ENCODE measurements around the gene NOS1AP.

NOS1AP gene

DNA sequence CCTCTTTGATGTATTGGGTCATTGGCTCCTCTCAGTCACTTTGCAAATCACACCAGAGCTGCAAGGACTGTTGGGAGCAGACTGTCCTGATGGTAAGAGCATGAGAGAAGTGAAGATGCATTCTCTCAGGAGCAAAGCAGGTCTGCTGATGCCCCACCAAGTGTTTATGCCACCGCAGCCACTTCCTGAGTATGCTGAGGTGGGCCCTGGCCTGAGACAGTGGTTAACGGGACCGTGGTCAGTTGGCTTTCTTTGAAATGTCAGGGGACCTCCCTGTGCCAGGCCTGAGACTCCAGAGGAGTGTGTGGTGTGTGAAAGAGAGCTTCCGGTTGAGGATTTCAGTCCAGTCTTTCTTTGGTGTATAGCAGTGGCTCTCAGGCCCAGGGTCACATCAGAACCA, 227.7 kb downstream of the NOS1AP start:
- H3K4me3 ChIP-seq (ENCODE audit: low read depth, low read length): no peak overlapping the region
- TF ChIP-seq POLR2A (IDR thresholded peaks at IDR 0.05; ENCODE audit: extremely low read depth, insufficient read length) (no peak), MYC (IDR thresholded peaks at IDR 0.05; ENCODE audit: low read depth, low read length) (no peak)
- TF ChIP-seq, protein P1, sequence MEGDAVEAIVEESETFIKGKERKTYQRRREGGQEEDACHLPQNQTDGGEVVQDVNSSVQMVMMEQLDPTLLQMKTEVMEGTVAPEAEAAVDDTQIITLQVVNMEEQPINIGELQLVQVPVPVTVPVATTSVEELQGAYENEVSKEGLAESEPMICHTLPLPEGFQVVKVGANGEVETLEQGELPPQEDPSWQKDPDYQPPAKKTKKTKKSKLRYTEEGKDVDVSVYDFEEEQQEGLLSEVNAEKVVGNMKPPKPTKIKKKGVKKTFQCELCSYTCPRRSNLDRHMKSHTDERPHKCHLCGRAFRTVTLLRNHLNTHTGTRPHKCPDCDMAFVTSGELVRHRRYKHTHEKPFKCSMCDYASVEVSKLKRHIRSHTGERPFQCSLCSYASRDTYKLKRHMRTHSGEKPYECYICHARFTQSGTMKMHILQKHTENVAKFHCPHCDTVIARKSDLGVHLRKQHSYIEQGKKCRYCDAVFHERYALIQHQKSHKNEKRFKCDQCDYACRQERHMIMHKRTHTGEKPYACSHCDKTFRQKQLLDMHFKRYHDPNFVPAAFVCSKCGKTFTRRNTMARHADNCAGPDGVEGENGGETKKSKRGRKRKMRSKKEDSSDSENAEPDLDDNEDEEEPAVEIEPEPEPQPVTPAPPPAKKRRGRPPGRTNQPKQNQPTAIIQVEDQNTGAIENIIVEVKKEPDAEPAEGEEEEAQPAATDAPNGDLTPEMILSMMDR (IDR thresholded peaks at IDR 0.05; ENCODE audit: low read depth, low read length): no peak
- TF ChIP-seq, protein P2, sequence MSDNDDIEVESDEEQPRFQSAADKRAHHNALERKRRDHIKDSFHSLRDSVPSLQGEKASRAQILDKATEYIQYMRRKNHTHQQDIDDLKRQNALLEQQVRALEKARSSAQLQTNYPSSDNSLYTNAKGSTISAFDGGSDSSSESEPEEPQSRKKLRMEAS (IDR thresholded peaks at IDR 0.05; ENCODE audit: low read depth, low read length): no peak
- no peak for DNase-seq (ENCODE audit: low read depth)

DNA sequence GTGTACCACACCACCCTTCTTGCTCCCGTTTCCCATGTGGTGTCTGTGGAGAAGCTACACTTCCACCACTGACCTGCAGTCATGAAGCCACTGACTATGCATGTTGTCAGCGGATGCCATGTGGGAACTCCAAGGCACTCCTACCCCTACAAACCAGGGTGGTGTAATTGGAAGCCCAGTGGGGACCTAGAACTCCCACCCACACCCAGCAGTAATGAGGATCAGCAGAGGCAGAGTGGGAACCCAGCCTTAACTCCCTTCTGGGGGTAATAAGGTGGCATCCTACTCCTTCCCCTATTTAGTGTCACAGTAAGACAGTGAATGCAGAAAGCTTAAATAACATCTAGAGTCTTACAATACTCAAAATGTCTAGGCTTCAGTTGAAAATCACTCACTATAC, 228.8 kb downstream of the NOS1AP start:
- TF ChIP-seq, protein P1 (IDR thresholded peaks at IDR 0.05; ENCODE audit: low read depth, low read length): no peak
- TF ChIP-seq MYC (IDR thresholded peaks at IDR 0.05; ENCODE audit: low read depth, low read length): no peak
- TF ChIP-seq, protein P2 (IDR thresholded peaks at IDR 0.05; ENCODE audit: low read depth, low read length): no peak
- TF ChIP-seq POLR2A (IDR thresholded peaks at IDR 0.05; ENCODE audit: extremely low read depth, insufficient read length): no peak
- H3K4me3 ChIP-seq (ENCODE audit: low read depth, low read length): no peak overlapping the region
- no peak for DNase-seq (ENCODE audit: low read depth)

DNA sequence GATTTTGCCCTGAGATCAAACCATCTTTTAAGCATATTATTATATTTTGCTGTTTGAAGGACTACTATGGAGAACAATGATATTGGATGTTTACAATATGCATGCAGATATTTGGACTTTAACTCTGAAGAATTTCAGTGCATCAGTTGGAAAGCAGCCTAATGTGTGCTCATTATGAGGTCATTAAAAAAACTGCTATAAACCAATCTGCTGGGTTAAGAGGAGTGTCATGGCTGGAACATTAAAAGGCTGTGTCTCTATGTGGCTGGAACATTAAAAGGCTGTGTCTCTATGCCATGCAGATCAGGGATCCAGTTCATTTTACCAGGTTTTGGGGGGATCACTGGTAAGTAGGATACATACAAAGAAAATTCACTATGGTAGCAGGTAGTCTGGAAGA, 229.5 kb downstream of the NOS1AP start:
- no peak for DNase-seq (ENCODE audit: low read depth)
- H3K4me3 ChIP-seq (ENCODE audit: low read depth, low read length): no peak overlapping the region
- TF ChIP-seq MYC (IDR thresholded peaks at IDR 0.05; ENCODE audit: low read depth, low read length) (no peak), POLR2A (IDR thresholded peaks at IDR 0.05; ENCODE audit: extremely low read depth, insufficient read length) (no peak)
- TF ChIP-seq, protein P2 (IDR thresholded peaks at IDR 0.05; ENCODE audit: low read depth, low read length): no peak
- TF ChIP-seq, protein P1 (IDR thresholded peaks at IDR 0.05; ENCODE audit: low read depth, low read length): no peak

DNA sequence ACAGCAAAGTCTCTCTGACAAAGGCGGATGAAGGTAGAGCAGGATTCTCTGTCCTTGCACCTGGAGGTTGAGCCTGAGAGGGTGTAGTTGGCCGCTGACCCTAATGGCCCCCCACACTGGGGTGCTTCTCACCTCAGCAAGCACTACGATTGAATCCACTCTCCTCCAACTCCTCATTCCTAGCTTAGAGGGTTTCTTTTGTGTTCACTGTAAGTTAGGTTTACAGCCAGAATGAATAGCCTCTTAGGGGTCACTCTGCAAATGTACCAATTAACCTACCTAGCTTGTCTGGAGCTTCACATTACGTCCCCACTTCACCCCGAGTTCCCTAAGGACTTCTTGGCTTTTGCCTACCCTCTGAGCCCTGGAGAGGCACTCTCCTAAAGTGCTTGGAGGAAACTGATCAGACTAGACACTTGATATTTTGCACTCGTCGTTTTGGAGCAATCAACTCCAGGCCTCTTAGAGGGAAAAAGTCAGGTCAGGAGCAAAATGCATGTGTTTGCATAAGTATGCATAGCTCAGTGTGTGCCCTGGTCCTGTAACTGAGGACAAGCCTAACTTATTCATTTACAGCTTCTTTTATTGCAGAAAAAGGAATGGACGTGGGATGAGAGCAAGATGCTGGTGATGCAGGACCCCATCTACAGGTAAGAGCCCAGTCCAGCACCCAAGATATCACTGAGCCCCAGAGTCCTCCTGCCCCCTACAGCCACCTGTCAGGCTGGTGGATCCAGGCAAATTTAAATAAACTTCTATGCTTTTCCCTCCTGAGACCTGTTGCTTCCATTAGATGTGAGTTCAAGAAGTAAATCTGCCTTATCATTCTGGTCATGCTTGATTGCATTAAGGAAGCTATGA, 230.8 kb downstream of the NOS1AP start:
- no peak overlapping the region for H3K4me3 ChIP-seq (ENCODE audit: low read depth, low read length)
- no peak for DNase-seq (ENCODE audit: low read depth)
- no peak for TF ChIP-seq MYC (IDR thresholded peaks at IDR 0.05; ENCODE audit: low read depth, low read length)
- TF ChIP-seq, protein P2 (IDR thresholded peaks at IDR 0.05; ENCODE audit: low read depth, low read length): no peak
- TF ChIP-seq POLR2A (IDR thresholded peaks at IDR 0.05; ENCODE audit: extremely low read depth, insufficient read length): no peak
- TF ChIP-seq, protein P1 (IDR thresholded peaks at IDR 0.05; ENCODE audit: low read depth, low read length): no peak

DNA sequence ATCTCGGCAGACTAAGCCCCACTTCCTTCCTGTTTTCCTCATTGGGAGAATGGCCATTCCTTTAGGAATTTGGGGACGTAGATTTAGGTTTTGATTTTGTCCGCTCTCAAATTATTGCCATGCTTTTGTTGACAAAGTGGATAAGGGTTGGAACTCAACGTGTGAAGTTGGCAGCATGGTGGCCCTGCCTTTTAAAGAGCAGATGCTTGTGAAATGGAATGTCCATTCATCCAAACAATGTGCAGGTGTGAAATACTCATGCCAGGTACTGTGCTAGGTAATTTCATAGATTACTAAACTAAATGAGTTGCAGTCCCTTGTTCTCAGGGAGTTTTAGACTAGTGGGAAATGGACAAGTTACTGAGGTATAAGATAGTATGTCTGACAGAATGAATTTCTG, 232.2 kb downstream of the NOS1AP start:
- TF ChIP-seq POLR2A (IDR thresholded peaks at IDR 0.05; ENCODE audit: extremely low read depth, insufficient read length) (no peak), MYC (IDR thresholded peaks at IDR 0.05; ENCODE audit: low read depth, low read length) (no peak)
- TF ChIP-seq, protein P2 (IDR thresholded peaks at IDR 0.05; ENCODE audit: low read depth, low read length): no peak
- TF ChIP-seq, protein P1 (IDR thresholded peaks at IDR 0.05; ENCODE audit: low read depth, low read length): no peak
- DNase-seq (ENCODE audit: low read depth): no peak

More for the DNA sequence above, 232.2 kb downstream of the NOS1AP start:
- no peak overlapping the region for H3K4me3 ChIP-seq (ENCODE audit: low read depth, low read length)
